Measurements from ENCODE around the gene ARHGDIG.

- TF ChIP-seq, protein P1, sequence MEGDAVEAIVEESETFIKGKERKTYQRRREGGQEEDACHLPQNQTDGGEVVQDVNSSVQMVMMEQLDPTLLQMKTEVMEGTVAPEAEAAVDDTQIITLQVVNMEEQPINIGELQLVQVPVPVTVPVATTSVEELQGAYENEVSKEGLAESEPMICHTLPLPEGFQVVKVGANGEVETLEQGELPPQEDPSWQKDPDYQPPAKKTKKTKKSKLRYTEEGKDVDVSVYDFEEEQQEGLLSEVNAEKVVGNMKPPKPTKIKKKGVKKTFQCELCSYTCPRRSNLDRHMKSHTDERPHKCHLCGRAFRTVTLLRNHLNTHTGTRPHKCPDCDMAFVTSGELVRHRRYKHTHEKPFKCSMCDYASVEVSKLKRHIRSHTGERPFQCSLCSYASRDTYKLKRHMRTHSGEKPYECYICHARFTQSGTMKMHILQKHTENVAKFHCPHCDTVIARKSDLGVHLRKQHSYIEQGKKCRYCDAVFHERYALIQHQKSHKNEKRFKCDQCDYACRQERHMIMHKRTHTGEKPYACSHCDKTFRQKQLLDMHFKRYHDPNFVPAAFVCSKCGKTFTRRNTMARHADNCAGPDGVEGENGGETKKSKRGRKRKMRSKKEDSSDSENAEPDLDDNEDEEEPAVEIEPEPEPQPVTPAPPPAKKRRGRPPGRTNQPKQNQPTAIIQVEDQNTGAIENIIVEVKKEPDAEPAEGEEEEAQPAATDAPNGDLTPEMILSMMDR (conservative IDR thresholded peaks at IDR 0.05; ENCODE audit: low read length) = no peak
- no peak for TF ChIP-seq EZH2phosphoT487 (IDR thresholded peaks at IDR 0.05; ENCODE audit: borderline replicate concordance, low read depth, low read length)
Observed at GRCh38 chr16:314795-315299, 34.5 kb downstream of the ARHGDIG start.
